Ramos (cell line): ENCODE data around the gene SEC24C.
"Not testable (repeated sequence)": the region's sequence is repeated elsewhere in the genome, so short reads cannot be mapped to it uniquely, and the experiment has no call there.

ENCODE experiments used
- in situ Hi-C: fragments of 300-500 bp; cut with MboI; formaldehyde crosslinking; loops from one replicate; pipeline ENCODE4 v1.14.3; 2022; ENCODE audit warnings: low sequenced_read_pairs; ENCODE audit not compliant: unreplicated experiment

SEC24C gene

DNA sequence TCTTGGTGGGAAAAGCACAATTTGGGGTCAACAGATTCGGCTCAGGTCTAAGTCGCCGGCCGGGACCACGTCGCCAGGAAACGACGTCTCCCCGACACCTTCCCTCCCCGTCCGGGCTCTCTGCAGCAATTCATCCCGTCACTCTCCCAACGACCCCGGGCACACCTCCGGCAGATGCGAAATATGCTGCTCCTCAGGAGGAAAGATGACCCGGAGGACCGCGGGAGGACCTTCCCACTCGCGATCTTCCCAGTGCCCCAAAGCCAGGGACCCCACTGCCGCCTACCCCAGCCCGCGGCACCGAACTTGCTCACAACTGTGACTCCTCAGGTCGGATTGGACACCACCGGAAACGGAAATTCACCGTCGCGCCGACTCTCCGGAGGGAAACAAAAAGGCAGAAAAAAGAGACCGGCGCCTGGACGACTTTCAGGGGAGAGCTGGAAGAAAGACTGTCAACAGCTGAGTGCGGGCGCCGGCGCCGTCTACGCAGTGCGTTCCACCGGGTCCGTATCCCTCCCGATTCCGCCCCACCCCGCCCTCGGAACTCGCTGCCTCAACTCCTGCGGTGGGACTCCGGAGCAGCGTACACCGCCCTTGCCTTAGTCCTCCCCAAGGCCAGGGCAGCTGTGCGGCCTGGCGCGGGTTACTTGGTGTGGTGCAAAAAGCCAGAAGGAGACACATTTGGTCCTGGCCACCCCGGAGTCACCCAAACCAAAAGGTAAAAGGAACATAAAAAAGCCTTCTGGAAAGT lies 13.8 kb upstream of the SEC24C start:
- in situ Hi-C loops: no loop called here

DNA sequence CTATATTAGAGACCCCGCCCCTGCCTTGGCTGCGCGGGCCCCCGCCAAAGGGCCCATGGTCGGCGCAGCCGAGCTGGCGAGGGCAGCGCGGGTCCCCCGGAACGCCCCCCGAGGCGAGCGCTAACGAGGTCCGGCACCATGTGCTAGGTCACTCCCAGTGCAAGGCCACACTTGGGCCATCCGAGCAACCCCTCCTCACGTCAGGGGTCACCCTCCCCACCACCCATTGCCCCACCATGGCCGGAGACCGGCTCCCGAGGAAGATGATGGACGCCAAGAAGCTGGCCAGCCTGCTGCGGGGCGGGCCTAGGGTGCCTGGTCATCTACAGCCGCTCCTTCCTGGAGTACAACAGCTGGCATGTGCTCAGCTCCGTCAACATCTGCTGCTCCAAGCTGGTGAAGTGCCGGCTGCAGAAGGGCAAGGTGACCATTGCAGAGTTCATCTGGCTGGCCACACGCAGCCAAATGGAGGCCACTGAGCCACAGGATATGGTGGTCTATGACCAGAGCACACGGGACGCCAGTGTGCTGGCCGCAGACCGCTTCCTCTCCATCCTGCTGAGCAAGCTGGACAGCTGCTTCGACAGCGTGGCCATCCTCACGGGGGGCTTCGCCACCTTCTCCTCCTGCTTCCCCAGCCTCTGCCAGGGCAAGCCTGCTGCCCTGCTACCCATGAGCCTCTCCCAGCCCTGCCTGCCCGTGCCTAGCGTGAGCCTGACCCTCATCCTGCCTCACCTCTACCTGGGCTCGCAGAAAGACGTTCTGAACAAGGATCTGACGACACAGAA lies 12.4 kb upstream of the SEC24C start:
- in situ Hi-C loops: no loop called here

DNA sequence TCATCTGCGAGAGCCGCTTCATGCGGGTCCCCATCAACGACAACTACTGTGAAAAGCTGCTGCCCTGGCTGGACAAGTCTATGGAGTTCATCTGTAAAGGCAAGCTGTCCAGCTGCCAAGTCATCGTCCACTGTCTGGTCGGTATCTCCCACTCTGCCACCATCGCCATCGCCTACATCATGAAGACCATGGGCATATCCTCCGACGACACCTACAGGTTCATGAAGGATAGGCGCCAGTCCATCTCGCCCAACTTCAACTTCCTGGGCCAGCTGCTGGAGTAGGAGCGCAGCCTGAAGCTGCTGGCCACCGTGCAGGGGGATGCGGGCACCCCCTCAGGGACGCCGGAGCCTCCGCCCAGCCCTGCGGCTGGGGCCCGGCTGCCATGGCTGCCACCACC lies 11.7 kb upstream of the SEC24C start:
- in situ Hi-C loops: no loop called here

DNA sequence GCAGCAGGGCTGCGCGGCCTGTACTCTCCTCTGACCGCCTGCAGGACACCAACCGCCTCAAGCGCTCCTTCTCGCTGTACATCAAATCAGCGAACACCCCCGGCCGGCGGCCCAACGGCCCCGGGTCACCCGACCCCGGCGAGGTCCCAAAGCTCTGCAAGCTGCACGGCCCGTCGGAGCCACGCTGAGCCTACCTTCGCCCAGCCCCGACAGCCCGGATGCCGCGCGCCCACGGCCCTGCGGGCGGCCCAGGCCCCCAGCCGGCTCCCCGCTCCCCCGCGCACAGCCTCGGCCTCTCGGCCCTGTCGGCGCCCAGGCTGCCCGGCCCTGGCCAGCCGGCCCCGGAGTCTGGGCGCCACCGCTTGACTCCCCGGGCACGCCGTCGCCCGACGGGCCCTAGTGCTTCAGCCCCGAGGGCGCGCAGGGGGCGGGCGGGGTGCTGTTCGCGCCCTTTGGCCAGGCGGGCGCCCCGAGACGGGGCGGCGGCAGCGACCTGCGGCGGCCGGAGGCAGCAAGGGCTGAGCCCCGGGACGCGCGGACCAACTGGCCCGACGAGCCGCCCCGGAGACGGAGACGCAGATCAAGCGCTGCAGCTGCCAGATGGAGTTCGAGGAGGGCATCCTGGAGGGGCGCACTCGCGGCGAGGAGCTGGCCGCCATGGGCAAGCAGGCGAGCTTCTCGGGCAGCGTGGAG lies 11.1 kb upstream of the SEC24C start:
- in situ Hi-C loops: no loop called here

DNA sequence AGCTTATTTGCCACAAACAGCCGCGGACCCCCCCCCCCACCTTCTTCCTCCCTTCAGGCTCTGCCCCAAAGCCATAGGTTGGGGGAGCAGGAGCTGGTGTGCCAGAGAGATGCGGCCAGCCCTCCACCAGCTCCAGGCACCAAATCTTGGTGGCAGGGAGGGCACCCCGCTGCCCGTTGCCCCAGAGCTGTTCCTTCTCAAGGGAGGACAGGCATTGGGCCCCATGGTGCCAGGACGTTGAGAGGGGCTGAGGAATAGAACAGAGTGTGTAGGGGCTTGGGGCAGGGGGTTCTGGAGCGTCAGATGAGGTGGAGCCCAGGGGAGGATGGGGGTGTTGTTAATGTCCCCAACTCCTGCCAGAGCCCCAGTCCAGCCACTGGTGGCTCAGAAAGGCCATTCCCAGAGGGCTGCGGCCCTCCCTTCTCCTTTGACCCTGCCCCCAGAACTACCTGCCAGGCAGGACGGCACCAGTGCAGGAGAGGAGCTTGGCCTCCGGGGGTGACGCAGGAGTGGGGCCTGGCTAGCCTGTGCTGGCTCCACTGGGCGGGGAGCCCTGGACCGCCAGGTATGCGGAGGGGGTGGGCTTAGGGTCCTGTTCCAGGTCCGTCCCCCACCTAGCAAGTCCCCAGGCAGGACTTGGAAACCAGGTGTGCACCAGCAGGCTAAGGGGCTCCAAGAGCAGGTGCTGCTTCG lies 10.0 kb upstream of the SEC24C start:
- in situ Hi-C loops: no loop called here

DNA sequence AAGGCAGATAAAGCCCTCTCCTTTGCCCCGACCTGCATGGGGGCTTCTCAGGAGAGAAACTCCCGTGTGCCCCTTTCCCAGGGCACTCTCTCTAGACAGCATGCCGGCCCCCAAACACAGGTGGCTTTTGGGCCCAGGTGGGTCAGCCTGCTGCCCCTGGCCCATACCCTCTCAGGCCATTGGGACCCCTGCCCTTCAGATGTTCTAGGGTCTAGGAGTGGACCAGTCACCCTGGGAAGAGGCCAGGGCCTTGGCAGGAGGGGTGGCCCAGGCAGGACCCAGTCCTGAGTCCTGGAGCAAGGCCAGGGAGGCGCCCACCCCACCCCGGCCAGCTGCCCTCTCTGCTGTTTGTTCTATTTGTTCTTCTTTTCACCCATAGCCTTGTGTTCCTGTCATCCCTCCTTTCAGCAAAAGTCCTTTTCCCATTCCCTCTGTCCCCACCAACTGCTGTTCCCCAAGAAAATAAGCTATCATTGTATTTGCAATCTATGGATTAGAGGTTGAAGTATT lies 9.3 kb upstream of the SEC24C start:
- in situ Hi-C loops: no loop called here

DNA sequence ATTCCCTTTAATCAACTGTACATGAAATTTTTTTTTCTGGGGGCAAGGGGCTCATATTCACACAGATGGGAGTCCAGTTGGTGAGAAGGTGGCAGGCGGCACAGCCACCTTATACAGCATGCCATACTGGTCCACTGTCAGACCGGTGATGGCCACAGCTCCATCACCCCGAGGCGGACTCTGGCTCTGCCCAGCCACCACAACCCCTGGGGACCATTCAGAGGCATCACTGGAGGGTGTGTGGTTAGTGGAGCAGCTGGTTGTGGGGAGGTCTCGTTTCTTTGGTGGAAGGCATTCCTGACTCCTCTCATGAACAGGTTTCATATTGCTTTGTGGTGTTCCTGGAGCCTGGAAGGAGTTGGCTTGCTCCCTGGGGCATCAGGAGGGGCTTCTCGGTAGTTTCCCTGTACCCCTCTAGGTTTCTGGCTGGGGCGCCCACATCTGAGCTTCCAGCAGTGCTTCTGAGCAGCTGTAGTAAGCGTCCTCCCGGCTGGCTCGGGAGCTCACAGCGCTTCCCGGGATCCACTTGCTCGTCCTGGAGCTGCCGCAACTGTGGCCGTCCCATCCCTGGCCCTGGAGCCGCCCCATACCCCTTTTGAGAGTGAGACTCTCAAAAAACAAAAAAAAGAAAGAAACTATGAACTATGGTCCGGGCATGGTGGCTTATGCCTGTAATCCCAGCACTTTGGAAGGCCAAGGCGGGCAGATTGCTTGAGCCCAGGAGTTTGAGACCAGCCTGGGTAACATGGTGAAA lies 3.5 kb upstream of the SEC24C start:
- in situ Hi-C loops: not testable (repeated sequence)

DNA sequence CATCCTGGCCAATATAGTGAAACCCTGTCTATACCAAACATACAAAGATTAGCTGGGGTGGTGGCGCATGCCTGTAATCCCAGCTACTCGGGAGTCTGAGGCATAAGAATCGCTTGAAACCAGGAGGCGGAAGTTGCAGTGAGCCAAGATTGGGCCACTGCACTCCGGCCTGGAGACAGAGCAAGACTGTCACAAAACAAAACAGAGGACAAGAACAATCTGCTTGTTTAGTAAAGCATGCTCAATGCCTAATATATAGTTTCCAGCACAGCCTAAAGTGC lies 1.8 kb upstream of the SEC24C start:
- in situ Hi-C loops: no loop called here

DNA sequence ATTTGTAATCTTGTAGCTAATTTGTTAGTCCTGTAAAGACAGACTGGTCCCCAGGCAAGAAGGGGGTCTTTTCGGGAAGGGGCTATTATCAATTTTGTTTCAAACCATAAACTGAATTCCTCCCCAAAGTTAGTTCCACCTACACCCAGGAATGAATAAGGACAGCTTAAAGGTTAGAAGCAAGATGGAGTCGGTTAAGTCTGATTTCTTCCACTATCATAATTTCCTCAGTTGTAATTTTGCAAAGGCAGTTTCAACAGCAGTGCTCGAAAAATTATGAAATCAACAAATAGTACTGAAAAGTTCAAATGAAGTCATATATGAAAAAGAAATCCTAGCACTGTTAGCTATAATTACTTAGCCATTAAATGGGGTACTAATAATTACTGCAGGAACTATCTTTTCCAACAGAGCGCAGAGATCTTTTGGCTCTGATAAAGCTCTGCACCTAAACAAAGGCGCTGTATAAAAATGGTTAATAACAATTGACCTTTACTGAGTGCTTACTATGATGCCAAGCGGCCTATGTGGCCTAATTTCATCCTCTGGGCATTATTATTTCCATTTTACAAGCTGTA lies 756 bp upstream of the SEC24C start:
- in situ Hi-C loops: no loop called here

DNA sequence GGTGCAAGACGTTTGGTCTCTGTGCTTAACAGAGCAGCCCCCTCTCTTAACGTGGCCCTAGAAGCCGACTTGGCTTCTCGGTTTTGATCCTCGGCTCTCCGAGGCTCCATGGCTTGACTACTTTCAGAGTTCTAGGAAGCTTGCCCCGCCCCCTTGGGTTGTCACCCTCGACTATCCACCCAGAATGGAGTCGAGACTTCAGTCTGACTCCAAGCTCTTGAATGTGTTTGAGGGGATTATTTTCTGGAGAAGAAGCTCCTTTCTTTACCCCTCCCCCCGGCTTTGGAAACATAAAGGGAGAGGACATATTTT lies 448 bp downstream of the SEC24C start:
- in situ Hi-C loops: no loop called here

DNA sequence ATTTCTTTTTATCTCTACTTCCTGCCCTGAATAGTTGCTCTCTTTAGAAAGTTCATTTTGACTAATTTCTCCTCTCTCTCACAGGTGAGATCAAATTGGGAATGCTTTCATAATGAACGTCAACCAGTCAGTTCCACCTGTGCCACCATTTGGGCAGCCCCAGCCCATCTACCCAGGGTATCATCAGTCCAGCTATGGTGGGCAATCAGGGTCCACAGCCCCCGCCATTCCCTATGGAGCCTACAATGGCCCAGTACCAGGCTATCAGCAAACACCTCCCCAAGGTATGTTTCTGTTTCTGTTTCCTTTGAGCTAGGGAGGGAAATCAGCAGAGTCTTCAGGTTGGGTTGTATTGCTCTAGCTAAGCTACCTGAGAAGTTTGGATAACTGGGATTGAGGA lies 2.5 kb downstream of the SEC24C start:
- in situ Hi-C loops: no loop called here

DNA sequence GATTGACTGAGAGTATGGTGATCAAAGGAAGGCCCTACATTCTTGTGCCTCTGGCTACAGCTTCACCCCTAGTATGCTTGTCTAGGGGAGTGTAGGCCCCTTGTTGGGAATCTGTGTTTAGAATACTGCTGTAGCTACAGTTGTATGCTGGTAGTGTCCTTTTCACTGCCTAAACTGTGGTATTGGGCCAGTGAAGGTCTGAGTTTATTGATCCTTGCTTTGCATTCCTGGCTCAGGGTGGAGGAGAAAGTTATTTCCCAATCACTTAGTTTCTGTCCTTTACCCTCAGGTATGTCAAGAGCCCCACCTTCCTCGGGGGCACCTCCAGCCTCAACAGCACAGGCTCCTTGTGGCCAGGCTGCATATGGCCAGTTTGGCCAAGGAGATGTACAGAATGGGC lies 6.6 kb downstream of the SEC24C start:
- in situ Hi-C loops: no loop called here

DNA sequence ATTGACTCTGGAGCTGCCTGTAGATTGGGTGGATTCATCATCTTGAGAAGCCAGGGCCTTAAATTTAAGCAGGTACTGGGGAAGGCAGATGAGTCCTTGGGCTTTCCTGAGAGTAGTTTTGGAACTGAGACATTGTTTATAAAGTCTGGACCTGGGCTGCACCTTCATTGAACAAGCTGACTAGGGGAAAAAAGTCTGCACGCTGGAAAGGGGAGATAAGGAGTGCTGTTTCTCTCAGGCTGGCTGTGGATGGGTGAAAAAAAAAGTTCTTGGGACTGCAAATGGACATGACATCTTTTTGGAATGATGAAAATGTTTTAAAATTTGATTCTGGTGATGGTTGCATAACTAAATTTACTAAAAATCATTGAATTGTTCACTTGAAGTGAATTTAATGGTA lies 12.0 kb downstream of the SEC24C start:
- in situ Hi-C loops: no loop called here

DNA sequence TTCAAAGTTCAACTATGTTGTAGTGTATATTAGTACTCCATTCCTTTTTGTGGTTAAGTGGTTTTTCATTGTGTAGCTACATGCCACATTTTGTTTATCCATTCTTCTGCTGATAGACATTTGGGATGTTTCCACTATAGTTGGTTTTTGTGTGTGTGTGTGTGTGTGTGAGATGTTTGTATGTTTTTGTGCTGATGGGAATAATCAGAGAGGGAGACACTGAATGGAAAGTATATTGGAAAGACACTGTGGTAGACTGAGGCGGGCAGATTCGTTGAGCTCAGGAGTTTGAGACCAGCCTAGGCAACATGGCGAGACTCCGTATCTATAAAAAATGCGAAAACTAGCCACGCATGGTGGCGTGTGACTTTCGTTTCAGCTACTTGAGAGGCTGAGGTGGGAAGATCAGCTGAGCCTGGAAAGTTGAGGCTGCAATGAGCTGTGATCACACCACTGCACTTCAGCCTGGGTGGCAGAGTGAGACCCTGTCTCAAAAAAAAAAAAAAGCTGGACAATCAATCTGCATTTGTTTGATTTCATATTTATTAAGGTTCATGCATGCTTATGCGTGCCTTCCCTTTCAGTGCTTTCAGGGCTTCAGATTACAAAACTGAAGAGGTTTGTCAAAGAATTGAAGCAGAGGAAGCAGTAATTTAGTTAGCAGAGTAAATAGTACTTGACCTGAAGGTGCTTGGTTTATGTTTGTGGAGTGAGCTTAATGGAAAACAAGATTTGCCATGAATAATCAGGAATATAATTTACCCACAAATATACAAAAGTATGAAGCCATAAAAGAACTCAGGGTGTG lies 14.7 kb downstream of the SEC24C start:
- in situ Hi-C loops: no loop called here

DNA sequence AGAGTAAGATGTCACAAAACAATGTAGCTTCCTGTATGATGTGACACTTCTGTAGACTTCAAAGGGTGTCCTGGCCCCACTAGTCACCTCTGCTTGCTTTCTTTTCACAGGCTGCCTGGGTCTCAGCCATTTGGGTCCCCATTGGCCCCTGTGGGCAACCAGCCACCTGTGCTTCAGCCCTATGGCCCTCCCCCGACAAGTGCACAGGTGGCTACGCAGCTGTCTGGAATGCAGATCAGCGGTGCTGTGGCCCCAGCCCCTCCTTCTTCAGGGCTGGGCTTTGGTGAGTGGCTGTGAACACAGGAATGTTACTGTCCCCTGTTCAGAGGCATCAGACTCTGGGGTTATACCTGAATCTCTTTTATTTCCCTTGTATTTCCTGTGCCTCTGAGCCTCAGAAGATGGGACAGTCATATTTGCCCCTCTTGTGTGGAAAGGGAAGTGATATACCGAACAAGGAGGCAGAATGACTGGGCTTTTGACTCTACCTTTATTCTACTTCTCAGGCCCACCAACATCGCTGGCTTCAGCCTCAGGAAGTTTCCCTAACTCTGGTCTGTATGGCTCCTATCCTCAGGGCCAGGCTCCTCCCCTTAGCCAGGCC lies 15.4 kb downstream of the SEC24C start:
- in situ Hi-C loops: no loop called here

DNA sequence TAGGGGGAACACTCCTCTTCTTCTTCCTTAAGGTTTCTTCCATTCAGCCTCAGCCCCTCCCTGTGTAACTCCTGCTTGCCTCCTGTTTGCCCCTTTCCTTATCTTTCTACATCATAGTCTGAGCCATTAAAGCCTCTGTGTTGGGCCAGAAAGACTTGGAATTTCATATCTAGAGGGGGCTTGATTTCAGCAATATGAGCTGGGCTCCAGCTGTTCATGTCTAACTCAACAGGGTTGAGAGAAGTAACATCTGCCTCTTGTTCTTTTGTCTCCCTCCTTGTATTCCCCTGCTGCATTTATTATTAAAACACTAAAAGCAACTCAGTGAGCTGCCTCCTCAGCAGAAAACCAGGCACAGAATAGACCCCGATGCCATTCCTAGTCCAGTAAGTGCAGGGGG lies 17.6 kb downstream of the SEC24C start:
- in situ Hi-C loops: no loop called here

DNA sequence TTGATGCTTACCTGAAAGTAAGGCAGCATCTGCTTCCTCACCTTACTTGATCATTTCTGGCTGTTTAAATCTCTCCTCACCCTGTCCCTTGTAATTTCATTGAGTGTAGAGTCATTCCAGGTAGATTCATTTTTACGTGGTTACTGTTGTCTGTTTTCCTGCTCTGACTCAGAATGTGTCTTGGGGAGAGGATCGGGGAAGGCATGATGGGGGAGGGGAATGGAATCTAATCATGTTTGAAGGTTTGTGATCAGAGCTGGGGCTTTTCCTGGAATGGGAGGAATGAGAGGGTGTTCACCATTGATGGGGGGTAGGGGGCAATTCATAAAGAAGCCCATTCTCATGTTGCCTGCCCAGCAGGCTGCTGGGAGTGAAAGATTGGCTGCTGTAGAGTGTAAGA lies 18.7 kb downstream of the SEC24C start:
- in situ Hi-C loops: no loop called here

DNA sequence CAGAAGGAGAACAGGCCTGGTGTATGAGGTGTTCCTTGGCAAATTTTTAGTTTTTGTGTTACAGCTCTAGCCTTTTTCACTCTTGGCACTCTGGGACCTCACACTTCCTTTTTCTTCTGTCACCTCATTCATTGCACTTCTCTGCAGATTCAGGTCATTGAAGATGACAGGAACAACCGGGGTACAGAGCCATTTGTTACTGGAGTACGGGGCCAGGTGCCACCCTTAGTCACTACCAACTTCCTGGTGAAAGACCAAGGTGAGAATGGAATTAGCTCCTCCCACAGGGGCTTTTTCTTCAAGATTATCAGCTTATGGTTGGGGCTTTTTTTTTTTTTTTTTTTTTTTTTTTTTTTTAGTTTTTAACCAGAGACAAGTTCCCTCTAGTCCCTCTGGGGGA lies 19.2 kb downstream of the SEC24C start:
- in situ Hi-C loops: no loop called here

DNA sequence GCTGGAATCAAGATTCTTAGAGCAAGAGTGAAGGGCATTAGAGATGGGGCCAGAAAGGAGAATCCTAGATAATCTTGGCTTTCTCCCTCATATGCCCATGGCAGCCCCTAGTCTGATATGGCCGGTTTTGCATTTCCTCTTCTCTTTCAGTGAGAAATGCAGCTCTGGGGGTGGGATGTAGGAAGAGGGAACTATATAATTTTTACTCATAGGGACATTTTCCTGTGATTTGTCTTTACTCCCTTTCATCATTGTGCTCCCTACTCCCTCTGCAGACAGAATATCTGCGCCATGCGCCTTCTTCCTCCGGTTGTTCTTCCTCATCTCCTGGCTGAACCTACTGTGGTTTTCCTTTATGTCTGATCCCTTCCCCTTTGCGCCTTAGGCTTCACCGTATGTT lies 20.9 kb downstream of the SEC24C start:
- in situ Hi-C loops: no loop called here
